ENCODE data around the gene TMIE.

GRCh38 chr3:46661776-46662766 is 39.1 kb upstream of the TMIE start:
- TF ChIP-seq, protein P1, sequence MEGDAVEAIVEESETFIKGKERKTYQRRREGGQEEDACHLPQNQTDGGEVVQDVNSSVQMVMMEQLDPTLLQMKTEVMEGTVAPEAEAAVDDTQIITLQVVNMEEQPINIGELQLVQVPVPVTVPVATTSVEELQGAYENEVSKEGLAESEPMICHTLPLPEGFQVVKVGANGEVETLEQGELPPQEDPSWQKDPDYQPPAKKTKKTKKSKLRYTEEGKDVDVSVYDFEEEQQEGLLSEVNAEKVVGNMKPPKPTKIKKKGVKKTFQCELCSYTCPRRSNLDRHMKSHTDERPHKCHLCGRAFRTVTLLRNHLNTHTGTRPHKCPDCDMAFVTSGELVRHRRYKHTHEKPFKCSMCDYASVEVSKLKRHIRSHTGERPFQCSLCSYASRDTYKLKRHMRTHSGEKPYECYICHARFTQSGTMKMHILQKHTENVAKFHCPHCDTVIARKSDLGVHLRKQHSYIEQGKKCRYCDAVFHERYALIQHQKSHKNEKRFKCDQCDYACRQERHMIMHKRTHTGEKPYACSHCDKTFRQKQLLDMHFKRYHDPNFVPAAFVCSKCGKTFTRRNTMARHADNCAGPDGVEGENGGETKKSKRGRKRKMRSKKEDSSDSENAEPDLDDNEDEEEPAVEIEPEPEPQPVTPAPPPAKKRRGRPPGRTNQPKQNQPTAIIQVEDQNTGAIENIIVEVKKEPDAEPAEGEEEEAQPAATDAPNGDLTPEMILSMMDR (IDR thresholded peaks at IDR 0.05) = no peak
- TF ChIP-seq POLR2A (IDR thresholded peaks at IDR 0.05) = no peak

Data from uterus (tissue), 2 donors.